ENCODE data around the gene CD36.
"Not testable (repeated sequence)": the region's sequence is repeated elsewhere in the genome, so short reads cannot be mapped to it uniquely, and the experiment has no call there.

CD36 gene

GRCh38 chr7:80656029-80656428 lies 17.6 kb downstream of the CD36 start:
- DNase-seq, result no peak

GRCh38 chr7:80659120-80660055 lies 20.9 kb downstream of the CD36 start:
- no peak for DNase-seq

DNA sequence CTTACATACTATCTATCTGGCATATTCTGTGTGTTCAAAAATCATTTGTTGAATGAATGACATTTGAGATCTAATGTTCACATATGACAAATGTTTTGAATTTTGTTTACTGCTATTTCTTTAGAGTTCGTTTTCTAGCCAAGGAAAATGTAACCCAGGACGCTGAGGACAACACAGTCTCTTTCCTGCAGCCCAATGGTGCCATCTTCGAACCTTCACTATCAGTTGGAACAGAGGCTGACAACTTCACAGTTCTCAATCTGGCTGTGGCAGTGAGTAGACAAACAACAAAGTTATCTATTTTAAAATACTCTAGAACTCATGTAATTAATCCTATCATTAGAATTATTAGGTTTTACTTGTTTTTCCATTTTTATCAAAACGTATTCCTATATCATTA lies 22.5 kb downstream of the CD36 start:
- DNase-seq, result no peak

DNA sequence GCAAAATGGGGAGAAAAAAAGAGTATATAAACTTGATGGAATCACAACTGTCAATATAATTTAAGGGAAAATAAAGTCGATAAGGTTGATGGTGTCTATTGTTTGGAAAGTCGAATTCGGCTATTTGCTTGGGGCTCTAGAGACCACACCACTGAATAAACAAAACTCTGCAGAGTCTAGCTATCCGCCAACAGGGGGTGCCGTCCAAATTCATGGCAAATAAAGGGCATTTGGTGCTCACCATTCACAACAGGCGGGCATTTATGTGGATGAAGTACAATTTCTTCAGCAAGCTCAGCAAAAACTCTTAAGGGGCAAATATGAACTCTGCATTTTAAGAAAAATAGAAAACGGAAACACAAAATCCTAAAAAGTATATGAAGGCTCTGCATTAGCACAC lies 23.3 kb downstream of the CD36 start:
- DNase-seq, result no peak

- DNase-seq, result no peak
These were observed 23.8 kb downstream of the CD36 start for GRCh38 chr7:80662252-80662651.

- DNase-seq, result no peak
These were observed 27.1 kb downstream of the CD36 start for GRCh38 chr7:80665526-80665925.

GRCh38 chr7:80666376-80666775 lies 27.9 kb downstream of the CD36 start:
- DNase-seq, result no peak

GRCh38 chr7:80669367-80669766 lies 30.9 kb downstream of the CD36 start:
- not testable (repeated sequence) for DNase-seq

DNA sequence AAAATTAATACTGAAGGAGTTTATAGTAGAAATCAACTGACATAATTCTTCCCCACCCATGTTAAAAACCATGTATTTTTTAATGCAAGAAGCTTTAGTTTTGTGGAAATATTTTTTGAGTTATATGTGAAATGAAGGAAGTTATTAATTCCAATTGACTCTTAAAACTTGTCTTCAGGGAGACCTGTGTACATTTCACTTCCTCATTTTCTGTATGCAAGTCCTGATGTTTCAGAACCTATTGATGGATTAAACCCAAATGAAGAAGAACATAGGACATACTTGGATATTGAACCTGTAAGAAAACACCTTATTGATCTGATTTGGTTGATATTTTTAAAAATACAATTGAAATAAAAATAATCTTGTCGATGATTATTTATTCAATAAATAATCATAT lies 33.3 kb downstream of the CD36 start:
- no peak for DNase-seq

DNA sequence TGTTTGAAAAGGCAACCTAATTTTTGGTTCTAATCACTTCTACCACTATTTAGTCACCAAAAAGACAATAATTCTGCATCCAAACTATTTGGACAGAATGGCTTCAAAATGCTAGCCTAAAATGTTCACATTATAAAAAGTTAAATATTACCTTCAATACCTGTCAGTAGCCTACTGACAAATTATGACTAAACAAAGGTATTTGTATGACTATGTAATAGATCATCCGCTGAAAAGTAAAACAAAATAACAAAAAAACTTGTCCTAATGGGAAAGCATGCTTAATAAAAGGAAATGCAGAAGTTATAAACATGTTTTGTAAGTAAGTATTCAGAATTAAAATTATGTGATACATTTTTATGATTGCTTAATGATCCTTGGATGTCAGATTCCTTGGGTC lies 36.6 kb downstream of the CD36 start:
- no peak for DNase-seq

GRCh38 chr7:80676404-80676803 lies 38.0 kb downstream of the CD36 start:
- no peak for DNase-seq

DNA sequence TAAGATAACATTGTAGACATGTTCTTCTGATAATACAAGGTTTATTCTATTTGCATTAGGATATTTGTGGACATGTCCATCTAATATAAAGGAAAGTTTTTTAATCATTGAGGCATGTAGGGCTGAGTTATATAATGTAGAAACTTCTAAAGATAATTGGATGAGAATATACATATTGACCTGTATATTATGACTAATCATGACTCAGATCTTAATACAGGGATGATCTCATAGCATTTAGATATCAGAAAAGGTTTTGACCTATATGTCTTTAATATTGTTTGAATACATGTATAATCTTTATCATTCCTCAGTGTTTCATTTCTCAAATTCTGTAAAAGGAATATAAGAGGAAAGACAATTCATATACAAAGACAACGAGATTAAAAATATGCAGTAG lies 39.2 kb downstream of the CD36 start:
- DNase-seq, result no peak

GRCh38 chr7:80678707-80679106 lies 40.3 kb downstream of the CD36 start:
- DNase-seq, result no peak

- DNase-seq, result no peak
These were observed 41.8 kb downstream of the CD36 start for GRCh38 chr7:80679921-80680907.

DNA sequence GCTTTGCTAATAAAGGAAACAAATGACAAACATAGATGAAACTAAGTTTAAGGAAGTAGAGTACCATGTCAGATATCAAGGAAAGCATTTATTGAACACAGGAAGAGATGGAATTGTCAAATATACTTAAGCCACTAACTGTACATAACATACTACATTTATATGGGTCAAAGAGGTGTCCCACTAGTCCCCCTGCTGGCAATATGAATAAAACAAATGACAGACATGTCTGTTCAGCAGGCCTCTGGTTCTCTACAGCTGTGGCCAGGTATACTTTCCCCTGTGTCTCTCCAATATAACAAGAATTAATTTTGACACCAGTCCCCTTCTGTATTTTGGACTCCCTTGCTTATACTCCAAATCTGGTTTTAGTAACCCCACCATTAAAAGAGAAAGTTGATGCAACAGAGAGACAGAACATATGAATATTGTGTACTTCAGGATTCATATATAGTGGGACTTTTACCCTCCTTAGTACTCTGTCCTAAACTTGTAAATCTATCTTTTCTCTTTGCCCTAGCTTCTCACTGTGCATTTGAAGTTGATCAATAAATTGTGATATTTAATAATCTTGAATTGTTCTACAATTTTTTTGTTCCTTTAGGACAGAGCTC lies 42.9 kb downstream of the CD36 start:
- DNase-seq, result no peak

DNA sequence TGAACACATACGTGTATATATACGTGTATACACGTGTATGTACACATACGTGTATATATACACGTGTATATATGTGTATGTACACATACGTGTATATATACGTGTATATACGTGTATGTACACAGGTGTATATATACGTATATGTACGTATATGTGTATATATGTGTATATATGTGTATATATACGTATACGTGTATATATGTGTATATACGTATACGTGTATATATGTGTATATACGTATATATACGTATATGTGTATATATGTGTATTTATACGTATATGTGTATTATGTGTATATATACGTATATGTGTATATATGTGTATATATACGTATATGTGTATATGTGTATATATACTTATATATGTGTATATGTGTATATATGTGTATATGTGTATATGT lies 44.3 kb downstream of the CD36 start:
- DNase-seq, result no peak

DNA sequence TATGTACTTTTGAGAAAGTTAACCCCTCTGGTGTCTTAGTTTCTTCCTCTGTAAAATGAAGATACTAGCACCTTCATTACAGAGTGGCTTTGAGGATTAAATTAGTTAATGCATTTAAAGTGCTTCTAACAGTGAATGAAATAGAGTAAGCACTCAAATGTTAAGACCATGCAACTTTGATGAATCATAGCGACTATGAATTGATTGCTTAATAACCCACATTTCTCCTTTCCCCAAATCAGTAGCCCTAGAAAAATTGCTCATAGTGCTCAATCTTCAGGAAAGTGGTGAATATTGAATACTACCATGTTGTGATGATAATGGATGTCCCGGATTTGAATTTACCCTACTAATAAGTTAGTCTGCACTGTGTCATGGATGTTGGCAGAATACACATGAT lies 48.1 kb downstream of the CD36 start:
- DNase-seq, result no peak

DNA sequence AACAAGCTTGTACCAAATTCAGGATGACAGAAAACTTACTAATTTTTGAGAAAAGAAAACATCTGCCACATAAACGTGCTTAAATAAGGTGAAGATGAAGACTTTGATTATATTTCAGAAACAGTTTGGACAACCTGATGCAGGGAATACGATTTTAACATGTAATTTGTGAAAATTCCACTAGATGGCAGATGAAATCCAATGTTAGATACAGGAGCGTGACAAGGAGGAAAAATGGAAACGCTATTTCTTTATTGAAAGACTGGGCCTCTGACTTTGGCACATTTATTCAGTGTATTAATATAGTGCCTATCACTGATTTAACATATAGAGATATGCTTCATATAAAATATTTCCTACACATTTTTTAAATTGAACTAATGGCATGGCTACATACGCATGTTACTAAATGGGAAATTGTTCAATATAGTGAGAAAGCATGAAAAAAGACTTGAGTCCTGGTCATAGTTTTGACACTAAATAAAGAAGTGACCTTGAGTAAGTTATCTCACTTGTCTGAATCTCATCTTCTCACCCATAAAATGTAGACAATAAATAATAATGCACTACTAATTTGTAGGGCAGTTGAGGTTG lies 60.7 kb downstream of the CD36 start:
- no peak for DNase-seq

GRCh38 chr7:80699721-80700256 lies 61.3 kb downstream of the CD36 start:
- DNase-seq, result no peak

DNA sequence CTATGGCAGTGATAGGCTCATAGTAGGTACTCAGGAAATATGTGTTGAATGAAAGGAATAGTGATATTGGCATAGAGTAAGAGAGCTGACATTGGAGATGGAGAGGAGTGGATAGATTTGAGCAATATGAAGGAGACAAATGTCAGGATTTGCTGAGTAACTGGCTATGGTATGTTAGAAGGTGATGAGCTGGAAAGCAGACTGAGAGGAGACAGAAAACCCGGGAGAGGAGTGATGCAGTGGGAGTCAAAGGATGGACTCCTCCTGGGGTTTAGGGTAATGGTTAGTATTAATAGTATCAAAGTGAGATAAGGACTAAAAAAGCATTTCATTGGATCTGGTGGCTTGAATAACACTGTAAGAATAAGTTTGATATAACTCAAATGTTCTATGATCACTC lies 64.8 kb downstream of the CD36 start:
- no peak for DNase-seq

DNA sequence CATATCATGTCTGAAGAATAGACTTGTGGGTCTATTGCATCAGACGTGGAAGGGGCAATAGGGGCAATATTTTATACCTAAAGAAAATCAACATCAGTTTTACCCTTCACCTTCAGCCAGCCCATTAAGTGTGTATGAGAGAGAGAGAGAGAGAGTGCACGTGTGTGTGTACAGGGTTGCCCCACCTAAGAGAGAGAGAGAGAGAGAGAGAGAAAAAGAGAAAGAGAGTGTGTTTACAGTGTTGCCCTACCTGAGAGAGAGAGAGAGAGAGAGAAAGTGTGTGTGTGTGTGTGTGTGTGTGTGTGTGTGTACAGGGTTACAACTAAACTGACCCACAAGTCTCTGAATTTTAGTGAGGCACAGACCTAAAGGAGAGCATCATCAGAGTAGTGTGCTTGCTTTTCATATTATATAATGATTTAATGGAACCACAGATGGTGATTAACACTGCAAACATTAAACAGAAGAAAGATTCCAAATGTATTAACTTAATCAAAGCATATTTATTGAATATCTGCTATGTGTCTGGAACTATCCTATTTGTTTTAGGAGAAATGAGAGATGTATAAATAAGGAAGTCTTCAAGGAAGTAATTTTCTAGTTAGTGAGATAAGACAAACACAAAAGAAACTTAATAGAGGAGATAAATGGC lies 66.8 kb downstream of the CD36 start:
- DNase-seq, result no peak

- no peak for DNase-seq
These were observed 68.9 kb downstream of the CD36 start for GRCh38 chr7:80707318-80707717.
